ENCODE results near the gene NFRKB.

DNA sequence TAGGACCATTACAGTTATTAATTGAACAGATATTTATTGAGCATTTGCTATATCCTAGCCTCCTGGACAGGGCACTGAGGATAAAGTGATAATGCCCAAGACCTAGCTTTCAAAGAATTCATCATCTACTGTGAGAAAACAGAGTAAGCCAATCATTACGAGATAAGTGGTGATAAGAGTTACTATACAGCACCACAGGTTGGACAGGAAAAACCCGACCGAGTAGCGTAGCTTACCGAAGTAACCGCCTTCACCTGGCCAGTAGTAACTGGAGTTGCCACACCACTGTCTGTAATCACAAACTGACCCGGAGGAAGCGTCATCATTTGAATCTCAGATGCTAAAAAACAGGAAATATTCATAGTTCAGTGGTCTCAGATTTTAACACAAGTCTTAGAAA is 10.0 kb upstream of the NFRKB start:
- TF ChIP-seq CTCF (IDR thresholded peaks at IDR 0.05) = no peak
- no peak for TF ChIP-seq POLR2A (IDR thresholded peaks at IDR 0.05)
- TF ChIP-seq EP300 (IDR thresholded peaks at IDR 0.05) = no peak
